Mononuclear cell (primary cell): ENCODE data around the gene SYTL3. TPM values are rescaled to one million over a fixed set of nuclear protein-coding genes. Genes with fewer than 3 reads are reported as not detected.

Experiments
- H3K27me3 ChIP-seq: 2 replicates; pipeline ENCODE4 v1.6.0; 2011; ENCODE audit warnings: low read length, control low read depth; ENCODE audit not compliant: insufficient read depth
- H3K4me1 ChIP-seq: 2 replicates; pipeline ENCODE4 v1.5.1; 2011; ENCODE audit warnings: mild to moderate bottlenecking, low read length, control low read depth; ENCODE audit not compliant: insufficient read depth
- H3K4me3 ChIP-seq: 2 replicates; pipeline ENCODE4 v1.5.1; 2011; ENCODE audit warnings: mild to moderate bottlenecking, low read length, moderate library complexity
- H3K9me3 ChIP-seq: 2 replicates; pipeline ENCODE4 v1.5.1; 2011; ENCODE audit warnings: low read depth, mild to moderate bottlenecking, control low read depth, low read length
- total RNA-seq: library from RNA; depleted of rRNA; stranded (reverse); fragments of >200 nt; gene quantifications from one replicate; pipeline ENCODE4 v1.2.3, GENCODE V29; 2012

Gene SYTL3
- total RNA-seq, 1 donor = 35.7 TPM

- Histone ChIP-seq H3K27me3 (no peaks in the 10 kb centered on the region), H3K9me3 (no peaks in the 10 kb centered on the region), H3K4me3 (no peak overlapping the region)
These were observed 56.6 kb downstream of the SYTL3 start for GRCh38 chr6:158706369-158706982.

GRCh38 chr6:158707120-158707820 is 57.4 kb downstream of the SYTL3 start:
- no peaks in the 10 kb centered on the region for H3K9me3 ChIP-seq
- H3K27me3 ChIP-seq = no peaks in the 10 kb centered on the region
- peaks cover 13% of the 10 kb centered on the region for H3K4me1 ChIP-seq
- no peak overlapping the region for H3K4me3 ChIP-seq

More at GRCh38 chr6:158706369-158706982, 56.6 kb downstream of the SYTL3 start:
- peaks cover 13% of the 10 kb centered on the region for H3K4me1 ChIP-seq

GRCh38 chr6:158707821-158708195 is 58.0 kb downstream of the SYTL3 start:
- H3K27me3 ChIP-seq = no peaks in the 10 kb centered on the region
- H3K9me3 ChIP-seq = no peaks in the 10 kb centered on the region
- no peak overlapping the region for H3K4me3 ChIP-seq

GRCh38 chr6:158708239-158708638 is 58.4 kb downstream of the SYTL3 start:
- Histone ChIP-seq H3K4me1 (peaks cover 13% of the 10 kb centered on the region), H3K9me3 (no peaks in the 10 kb centered on the region), H3K4me3 (no peak overlapping the region), H3K27me3 (no peaks in the 10 kb centered on the region)

More at GRCh38 chr6:158707821-158708195, 58.0 kb downstream of the SYTL3 start:
- peaks cover 13% of the 10 kb centered on the region for H3K4me1 ChIP-seq

- H3K9me3 ChIP-seq = no peaks in the 10 kb centered on the region
- H3K4me3 ChIP-seq = no peak overlapping the region
- H3K4me1 ChIP-seq = peaks cover 3% of the 10 kb centered on the region
- no peaks in the 10 kb centered on the region for H3K27me3 ChIP-seq
These were observed 60.0 kb downstream of the SYTL3 start for GRCh38 chr6:158709809-158710208.

- Histone ChIP-seq H3K27me3 (no peaks in the 10 kb centered on the region), H3K4me3 (no peak overlapping the region), H3K9me3 (no peaks in the 10 kb centered on the region), H3K4me1 (peaks cover 17% of the 10 kb centered on the region)
These were observed 61.4 kb downstream of the SYTL3 start for GRCh38 chr6:158711264-158711663.

GRCh38 chr6:158713469-158713868 is 63.6 kb downstream of the SYTL3 start:
- no peaks in the 10 kb centered on the region for H3K27me3 ChIP-seq

GRCh38 chr6:158714706-158715105 is 64.9 kb downstream of the SYTL3 start:
- H3K4me3 ChIP-seq = no peak overlapping the region
- peaks cover 50% of the 10 kb centered on the region for H3K4me1 ChIP-seq
- H3K9me3 ChIP-seq = no peaks in the 10 kb centered on the region
- no peaks in the 10 kb centered on the region for H3K27me3 ChIP-seq

More at GRCh38 chr6:158713469-158713868, 63.6 kb downstream of the SYTL3 start:
- H3K4me3 ChIP-seq = no peak overlapping the region
- no peaks in the 10 kb centered on the region for H3K9me3 ChIP-seq
- H3K4me1 ChIP-seq = peaks cover 39% of the 10 kb centered on the region

GRCh38 chr6:158715330-158716311 is 65.8 kb downstream of the SYTL3 start:
- Histone ChIP-seq H3K27me3 (no peaks in the 10 kb centered on the region), H3K4me1 (peaks cover 60% of the 10 kb centered on the region), H3K4me3 (no peak overlapping the region), H3K9me3 (no peaks in the 10 kb centered on the region)

- H3K4me1 ChIP-seq = peaks cover 72% of the 10 kb centered on the region
- no peaks in the 10 kb centered on the region for H3K9me3 ChIP-seq
- H3K4me3 ChIP-seq = no peak overlapping the region
- H3K27me3 ChIP-seq = no peaks in the 10 kb centered on the region
These were observed 67.8 kb downstream of the SYTL3 start for GRCh38 chr6:158717341-158718330.

- no peak overlapping the region for H3K4me3 ChIP-seq
- peaks cover 72% of the 10 kb centered on the region for H3K4me1 ChIP-seq
- no peaks in the 10 kb centered on the region for H3K9me3 ChIP-seq
- no peaks in the 10 kb centered on the region for H3K27me3 ChIP-seq
These were observed 68.7 kb downstream of the SYTL3 start for GRCh38 chr6:158718461-158719046.

GRCh38 chr6:158722176-158722729 is 72.4 kb downstream of the SYTL3 start:
- H3K27me3 ChIP-seq = no peaks in the 10 kb centered on the region
- no peak overlapping the region for H3K4me3 ChIP-seq
- peaks cover 45% of the 10 kb centered on the region for H3K4me1 ChIP-seq
- no peaks in the 10 kb centered on the region for H3K9me3 ChIP-seq

- Histone ChIP-seq H3K27me3 (no peaks in the 10 kb centered on the region), H3K4me1 (peaks cover 11% of the 10 kb centered on the region), H3K4me3 (no peak overlapping the region), H3K9me3 (no peaks in the 10 kb centered on the region)
These were observed 75.8 kb downstream of the SYTL3 start for GRCh38 chr6:158725704-158726103.
